Neural crest cell (in vitro differentiated cells): ENCODE measurements around the gene PTPRZ1. TPM values are rescaled to one million over a fixed set of nuclear protein-coding genes. Genes with fewer than 3 reads are reported as not detected.

Experiments
- DNase-seq: peaks from one replicate; pipeline ENCODE4 v3.0.0; 2021; ENCODE audit warnings: low read depth, mixed read lengths, low spot score
- H3K27ac Mint-ChIP-seq: one replicate; pipeline ENCODE4 v1.8.0; 2021; ENCODE audit warnings: mild to moderate bottlenecking, mixed read lengths; ENCODE audit not compliant: unreplicated experiment
- H3K27me3 Mint-ChIP-seq: 2 replicates; pipeline ENCODE4 v1.8.0; 2021; ENCODE audit warnings: low read depth, mild to moderate bottlenecking, mixed read lengths
- H3K36me3 Mint-ChIP-seq: 2 replicates; pipeline ENCODE4 v1.8.0; 2021; ENCODE audit warnings: low read depth, mild to moderate bottlenecking, mixed read lengths
- H3K4me1 Mint-ChIP-seq: 2 replicates; pipeline ENCODE4 v1.8.0; 2021; ENCODE audit warnings: mixed read lengths
- H3K4me3 Mint-ChIP-seq: one replicate; pipeline ENCODE4 v1.8.0; 2021; ENCODE audit warnings: mild to moderate bottlenecking, mixed read lengths
- H3K9me3 Mint-ChIP-seq: 2 replicates; pipeline ENCODE4 v1.8.0; 2021; ENCODE audit warnings: mixed read lengths
- CTCF ChIP-seq: fragments of 200-600 bp; sonication (generic); conservative IDR thresholded peaks from 2 replicates; pipeline ENCODE4 v1.5.0; 2021; ENCODE audit warnings: antibody characterized with exemption, mild to moderate bottlenecking
- total RNA-seq: library from RNA; stranded (reverse); gene quantifications from 2 replicates; pipeline ENCODE4 v1.2.1, GENCODE V29; 2021

Gene PTPRZ1
- total RNA-seq, 1 donor from 2014 or later, result 202 TPM

GRCh38 chr7:121924269-121925186 is 51.6 kb downstream of the PTPRZ1 start:
- peaks cover 62% of the 10 kb centered on the region for H3K4me1 Mint-ChIP-seq
- peaks cover 19% of the 10 kb centered on the region for H3K36me3 Mint-ChIP-seq
- H3K9me3 Mint-ChIP-seq, result peaks cover 3% of the 10 kb centered on the region
- H3K27ac Mint-ChIP-seq, result peak overlapping the region; percentile 20
- no peak for DNase-seq
- no peak for TF ChIP-seq CTCF
- no peaks in the 10 kb centered on the region for H3K27me3 Mint-ChIP-seq
- H3K4me3 Mint-ChIP-seq, result peak overlapping the region; percentile 29

- Mint-ChIP-seq H3K36me3 (peaks cover 19% of the 10 kb centered on the region), H3K27me3 (no peaks in the 10 kb centered on the region), H3K4me1 (peaks cover 61% of the 10 kb centered on the region), H3K27ac (peak overlapping the region; percentile 75), H3K9me3 (peaks cover 3% of the 10 kb centered on the region), H3K4me3 (peak overlapping the region; percentile 25)
- TF ChIP-seq CTCF, result no peak
- no peak for DNase-seq
These were observed 58.4 kb downstream of the PTPRZ1 start for GRCh38 chr7:121931149-121931902.

- Mint-ChIP-seq H3K36me3 (peaks cover 17% of the 10 kb centered on the region), H3K4me3 (peak overlapping the region; percentile 24), H3K4me1 (peaks cover 68% of the 10 kb centered on the region), H3K27ac (peak overlapping the region; percentile 59), H3K9me3 (no peaks in the 10 kb centered on the region), H3K27me3 (no peaks in the 10 kb centered on the region)
- no peak for TF ChIP-seq CTCF
- DNase-seq, result no peak
These were observed 59.8 kb downstream of the PTPRZ1 start for GRCh38 chr7:121932768-121933167.

DNA sequence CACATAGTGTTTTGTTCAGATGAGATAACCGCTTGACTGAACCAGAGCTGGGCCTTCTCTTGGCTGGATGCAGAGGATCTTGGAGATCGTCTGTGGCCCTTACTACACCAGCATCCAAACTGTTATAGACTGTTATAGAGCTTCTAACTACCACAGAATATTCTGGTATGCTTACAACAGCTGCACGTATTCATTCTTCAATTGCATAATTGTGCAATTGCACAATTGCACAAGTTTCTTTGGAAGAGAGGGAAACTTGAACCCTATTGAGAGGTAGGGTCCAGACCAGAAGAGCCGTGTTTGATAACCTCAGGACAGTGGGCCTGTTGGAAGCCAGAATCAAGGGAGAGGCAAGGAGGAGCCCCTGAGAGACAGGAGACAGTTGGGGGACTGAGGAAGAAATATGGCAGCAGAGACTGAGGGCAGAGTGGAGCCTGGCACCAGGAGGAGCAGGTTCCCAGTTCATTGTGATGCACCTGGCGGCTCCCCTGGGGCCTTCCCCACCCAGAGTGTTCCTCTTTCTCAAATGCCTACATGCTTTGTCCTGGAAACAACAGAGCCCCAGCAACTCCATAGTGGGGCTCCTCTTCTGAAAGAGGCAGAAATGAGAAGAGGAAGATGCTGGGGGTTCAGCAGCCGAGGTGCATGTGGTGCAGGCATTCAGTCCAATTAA is 64.1 kb downstream of the PTPRZ1 start:
- H3K27ac Mint-ChIP-seq, result peak overlapping the region; percentile 76
- no peak for TF ChIP-seq CTCF
- H3K4me1 Mint-ChIP-seq, result peaks cover 93% of the 10 kb centered on the region

DNA sequence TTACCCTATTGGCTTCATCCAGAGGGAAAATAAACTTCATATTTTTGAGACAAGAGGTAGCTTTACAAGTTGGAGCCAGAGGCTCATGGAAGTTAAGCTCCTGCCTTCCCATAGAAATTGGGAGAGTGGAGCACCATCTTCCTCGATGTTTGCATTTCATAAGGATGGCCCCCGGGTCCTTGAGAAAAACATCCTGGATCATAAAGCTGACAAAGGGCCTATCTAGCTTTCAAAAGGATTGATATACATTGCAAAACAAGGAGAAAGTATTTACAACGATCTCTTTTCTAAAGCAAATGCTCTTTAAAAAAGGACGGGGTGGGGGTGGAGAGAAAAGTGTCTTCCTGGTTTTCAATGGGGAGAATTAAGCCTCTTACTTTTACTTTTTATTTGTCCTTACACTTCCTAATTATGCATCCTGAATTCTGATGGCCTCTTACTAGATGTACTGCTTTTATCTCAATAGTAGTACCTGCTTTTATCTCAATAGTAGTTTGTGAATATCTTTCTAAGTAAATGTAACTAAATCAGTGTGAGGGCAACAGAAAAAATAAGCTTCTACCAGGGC is 65.6 kb downstream of the PTPRZ1 start:
- H3K27me3 Mint-ChIP-seq, result no peaks in the 10 kb centered on the region
- H3K4me3 Mint-ChIP-seq, result peak overlapping the region; percentile 2
- no peaks in the 10 kb centered on the region for H3K9me3 Mint-ChIP-seq
- DNase-seq, result no peak
- H3K27ac Mint-ChIP-seq, result peak overlapping the region; percentile 66
- TF ChIP-seq CTCF, result no peak
- H3K4me1 Mint-ChIP-seq, result peaks cover 88% of the 10 kb centered on the region
- H3K36me3 Mint-ChIP-seq, result peaks cover 7% of the 10 kb centered on the region

More for the DNA sequence above, 64.1 kb downstream of the PTPRZ1 start:
- H3K9me3 Mint-ChIP-seq, result no peaks in the 10 kb centered on the region
- peaks cover 10% of the 10 kb centered on the region for H3K36me3 Mint-ChIP-seq
- no peaks in the 10 kb centered on the region for H3K27me3 Mint-ChIP-seq
- peak overlapping the region; percentile 58 for H3K4me3 Mint-ChIP-seq
- DNase-seq, result no peak
